Naive thymus-derived CD4-positive, alpha-beta T cell (primary cell): ENCODE data around the gene CRELD1. TPM values are rescaled to one million over a fixed set of nuclear protein-coding genes. Genes with fewer than 3 reads are reported as not detected.

ENCODE experiments used
- ATAC-seq: fragments of 150-1000 bp; cut with Tn5 transposase; 2 replicates; pipeline ENCODE4 v1.10.0; 2021; ENCODE audit warnings: mild to moderate bottlenecking, moderate library complexity
- CTCF ChIA-PET: fragments of 350-600 bp; sonication (Branson Sonifier 250); formaldehyde crosslinking; loops from one replicate; lab custom pipeline; 2021; ENCODE audit warnings: antibody characterized with exemption; lab: Charles Lee
- POLR2A ChIA-PET: fragments of 350-600 bp; sonication (Branson Sonifier 250); formaldehyde crosslinking; loops from one replicate; lab custom pipeline; 2021; ENCODE audit warnings: antibody characterized with exemption, inconsistent platforms; lab: Charles Lee
- DNase-seq, 9 donors: peaks; one replicate each; pipeline versions ENCODE4 v3.0.0 to v3.0.0-alpha.2; 2020 to 2022; ENCODE audit warnings: mixed read lengths in 1 of 9
- H3K27ac ChIP-seq: one replicate; pipeline ENCODE4 v1.7.0; 2013; ENCODE audit warnings: mild to moderate bottlenecking, low read depth, low read length, moderate library complexity
- H3K27me3 ChIP-seq, 2 donors: one replicate each; pipeline ENCODE4 v1.7.0; 2013; ENCODE audit warnings: low read length in 2 of 2, mild to moderate bottlenecking in 2 of 2, moderate library complexity in 2 of 2; ENCODE audit not compliant: control insufficient read depth in 2 of 2, insufficient read depth in 2 of 2
- H3K36me3 ChIP-seq, 3 experiments: 1 replicate in 2 of 3; 2 replicates in 1 of 3; pipeline ENCODE4 v1.7.0; 2013; ENCODE audit warnings: low read length in 3 of 3, mild to moderate bottlenecking in 3 of 3, moderate library complexity in 1 of 3; ENCODE audit not compliant: insufficient read depth in 3 of 3, control insufficient read depth in 2 of 3
- H3K4me1 ChIP-seq, 2 donors: one replicate each; pipeline ENCODE4 v1.7.0; 2013; ENCODE audit warnings: low read length in 2 of 2, mild to moderate bottlenecking in 2 of 2, moderate library complexity in 1 of 2; ENCODE audit not compliant: control insufficient read depth in 2 of 2, insufficient read depth in 2 of 2
- H3K4me3 ChIP-seq: 2 replicates; pipeline ENCODE4 v1.7.0; 2013; ENCODE audit warnings: mild to moderate bottlenecking, low read length
- H3K9me3 ChIP-seq, 3 experiments: 1 replicate in 2 of 3; 2 replicates in 1 of 3; pipeline ENCODE4 v1.7.0; 2013; ENCODE audit warnings: low read length in 3 of 3; ENCODE audit not compliant: control insufficient read depth in 2 of 3
- H3K27ac Mint-ChIP-seq, 9 donors: one replicate each; pipeline ENCODE4 v1.8.0; 2020 to 2022; ENCODE audit warnings: mixed read lengths in 9 of 9, mild to moderate bottlenecking in 8 of 9, moderate library complexity in 5 of 9, inconsistent platforms in 2 of 9
- H3K27me3 Mint-ChIP-seq, 5 donors: one replicate each; pipeline ENCODE4 v1.8.0; 2021 to 2022; ENCODE audit warnings: mixed read lengths in 5 of 5, mild to moderate bottlenecking in 1 of 5
- H3K36me3 Mint-ChIP-seq, 5 donors: one replicate each; pipeline ENCODE4 v1.8.0; 2020 to 2022; ENCODE audit warnings: mixed read lengths in 5 of 5, mild to moderate bottlenecking in 3 of 5, inconsistent platforms in 1 of 5
- H3K4me1 Mint-ChIP-seq, 7 donors: one replicate each; pipeline ENCODE4 v1.8.0; 2020 to 2022; ENCODE audit warnings: mixed read lengths in 7 of 7, mild to moderate bottlenecking in 3 of 7, inconsistent platforms in 1 of 7
- H3K4me3 Mint-ChIP-seq, 10 donors: one replicate each; pipeline ENCODE4 v1.8.0; 2020 to 2022; ENCODE audit warnings: mild to moderate bottlenecking in 10 of 10, mixed read lengths in 10 of 10, moderate library complexity in 6 of 10, inconsistent platforms in 2 of 10
- H3K9me3 Mint-ChIP-seq, 11 donors: one replicate each; pipeline ENCODE4 v1.8.0; 2020 to 2022; ENCODE audit warnings: mixed read lengths in 11 of 11, mild to moderate bottlenecking in 4 of 11, inconsistent platforms in 1 of 11, moderate library complexity in 1 of 11
- intact Hi-C, 2 donors: fragments of 100-400 bp; cut with micrococcal nuclease; formaldehyde crosslinking; loops; one replicate each; pipeline ENCODE4 v1.15.1; 2023
- polyA plus RNA-seq, 2 donors: library from polyadenylated mRNA; unstranded; fragments of 300-500 nt; fragmentation: Illumina TruSeq; gene quantifications; one replicate each; pipeline ENCODE4 v1.2.3, GENCODE V29; 2021
- total RNA-seq, 6 experiments: library from RNA in 5 of 6; stranded (reverse) in 5 of 6; gene quantifications; 1 replicate in 5 of 6; 2 replicates in 1 of 6; pipeline ENCODE4 v1.2.3 and lab custom pipeline; 2021 to 2026

Gene CRELD1
- total and polyA plus RNA-seq, 7 experiments from 2014 or later = 21.0 to 64.9 (median 30.1) TPM

DNA sequence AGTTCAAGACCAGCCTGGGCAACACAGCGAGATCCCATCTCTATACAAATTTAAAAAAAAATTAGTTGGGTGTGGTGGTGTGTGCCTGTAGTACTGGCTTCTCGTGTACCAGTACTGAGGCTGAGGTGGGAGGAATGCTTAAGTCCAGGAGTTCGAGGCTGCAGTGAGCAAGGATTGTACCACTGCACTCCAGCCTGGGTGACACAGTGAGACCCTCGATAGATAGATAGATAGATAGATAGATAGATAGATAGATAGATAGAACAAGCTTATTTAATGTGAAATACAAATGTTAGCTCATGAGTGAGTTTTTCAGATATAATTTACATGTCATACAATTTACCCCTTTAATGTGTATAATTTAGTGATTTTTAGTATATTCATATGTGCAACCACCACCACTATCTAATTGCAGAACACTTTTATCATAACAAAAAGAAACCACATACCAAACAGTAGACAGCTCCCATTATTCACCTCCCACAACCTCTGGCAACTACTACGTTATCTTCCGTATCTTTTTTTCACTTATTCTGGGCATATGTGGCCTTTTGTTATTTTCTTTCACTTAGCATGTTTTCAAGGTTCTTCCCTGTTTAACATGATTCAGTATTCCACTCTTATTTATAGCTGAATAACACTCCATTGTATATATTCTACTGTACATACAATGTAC, 31.7 kb downstream of the CRELD1 start:
- no peaks in the 10 kb centered on the region for H3K4me1 ChIP-seq
- H3K36me3 ChIP-seq = peaks cover 5 to 57% (median 13%) of the 10 kb centered on the region in 3 experiments
- no peak overlapping the region for H3K27ac ChIP-seq
- POLR2A ChIA-PET = interaction anchor here (0.8 kb wide), 1 partner anchor 79 kb away, joined by 4 read pairs; no protein-coding TSS in a partner anchor
- CTCF ChIA-PET = no interaction called here
- no peak overlapping the region for H3K27ac Mint-ChIP-seq
- no peak overlapping the region for H3K4me3 ChIP-seq
- H3K4me1 Mint-ChIP-seq = no peaks in the 10 kb centered on the region
- peaks cover 0 to 1% (median 0%) of the 10 kb centered on the region in 11 donors for H3K9me3 Mint-ChIP-seq
- H3K4me3 Mint-ChIP-seq = no peak overlapping the region
- intact Hi-C loops = no loop called here
- no peak for ATAC-seq
- H3K27me3 ChIP-seq = no peaks in the 10 kb centered on the region
- no peaks in the 10 kb centered on the region for H3K27me3 Mint-ChIP-seq
- peaks cover 0 to 51% (median 21%) of the 10 kb centered on the region in 5 donors for H3K36me3 Mint-ChIP-seq
- no peak for DNase-seq
- H3K9me3 ChIP-seq = no peaks in the 10 kb centered on the region

DNA sequence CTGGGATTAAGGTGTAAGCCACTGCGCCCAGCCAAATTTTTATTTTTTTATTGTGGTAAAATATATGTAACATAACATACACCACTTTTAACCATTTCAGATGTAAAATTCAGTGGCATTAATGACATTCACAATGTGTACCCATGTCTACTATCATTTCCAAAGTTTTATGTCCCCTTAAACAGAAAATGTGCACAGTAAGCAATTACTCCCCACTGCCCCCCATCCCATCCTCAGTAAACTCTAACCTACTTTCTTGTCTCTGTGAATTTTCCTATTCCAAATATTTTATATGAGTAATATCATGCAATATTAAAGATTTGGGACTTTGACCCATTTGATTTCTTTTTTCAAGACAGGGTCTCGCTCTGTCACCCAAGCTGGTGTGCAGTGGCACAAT, 33.2 kb downstream of the CRELD1 start:
- intact Hi-C loops = no loop called here
- H3K4me3 Mint-ChIP-seq = no peak overlapping the region

DNA sequence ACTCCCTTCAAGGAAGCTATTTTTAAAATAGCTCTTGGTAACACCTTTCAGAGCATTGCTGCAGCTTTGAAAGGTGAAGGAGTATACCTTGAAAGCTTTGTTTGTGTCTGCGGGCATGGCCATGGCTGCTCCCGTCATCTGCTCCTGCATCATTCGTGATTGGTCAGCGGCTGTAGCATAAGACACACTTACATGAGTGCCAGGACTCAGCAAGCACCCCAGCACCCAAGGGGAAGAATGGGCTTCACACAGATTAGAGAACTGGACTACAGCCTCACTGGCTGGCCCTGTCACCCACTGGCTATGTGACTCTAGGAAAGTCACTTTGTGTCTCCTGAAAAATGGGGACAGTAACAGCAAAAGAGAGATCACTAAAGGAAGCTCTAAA, 36.0 kb downstream of the CRELD1 start:
- H3K4me1 Mint-ChIP-seq = no peaks in the 10 kb centered on the region
- ChIA-PET POLR2A (no interaction called here), CTCF (interaction anchor here (0.8 kb wide), 1 partner anchor 22 kb away, joined by 3 read pairs; no protein-coding TSS in a partner anchor)
- H3K9me3 Mint-ChIP-seq = no peaks in the 10 kb centered on the region
- H3K27me3 ChIP-seq = no peaks in the 10 kb centered on the region
- DNase-seq (no peak), ATAC-seq (no peak)
- no peak overlapping the region for H3K4me3 ChIP-seq
- peaks cover 8 to 58% (median 25%) of the 10 kb centered on the region in 5 donors for H3K36me3 Mint-ChIP-seq
- intact Hi-C loops = no loop called here
- H3K4me3 Mint-ChIP-seq = no peak overlapping the region
- H3K4me1 ChIP-seq = no peaks in the 10 kb centered on the region
- H3K27ac ChIP-seq = no peak overlapping the region
- no peaks in the 10 kb centered on the region for H3K9me3 ChIP-seq
- H3K27ac Mint-ChIP-seq = peak overlapping the region in 1 of 9 donors; percentile 60
- H3K36me3 ChIP-seq = peaks cover 15 to 73% (median 19%) of the 10 kb centered on the region in 3 experiments
- H3K27me3 Mint-ChIP-seq = no peaks in the 10 kb centered on the region

More for the DNA sequence above, 33.2 kb downstream of the CRELD1 start:
- ATAC-seq (no peak), DNase-seq (no peak)
- Mint-ChIP-seq H3K9me3 (peaks cover 0 to 1% (median 0%) of the 10 kb centered on the region in 11 donors), H3K27ac (no peak overlapping the region), H3K4me1 (no peaks in the 10 kb centered on the region), H3K36me3 (peaks cover 3 to 63% (median 29%) of the 10 kb centered on the region in 5 donors), H3K27me3 (no peaks in the 10 kb centered on the region)
- Histone ChIP-seq H3K9me3 (no peaks in the 10 kb centered on the region), H3K36me3 (peaks cover 5 to 69% (median 19%) of the 10 kb centered on the region in 3 experiments), H3K4me1 (no peaks in the 10 kb centered on the region), H3K27me3 (no peaks in the 10 kb centered on the region), H3K4me3 (no peak overlapping the region), H3K27ac (no peak overlapping the region)
- POLR2A ChIA-PET = no interaction called here
- CTCF ChIA-PET = no interaction called here

DNA sequence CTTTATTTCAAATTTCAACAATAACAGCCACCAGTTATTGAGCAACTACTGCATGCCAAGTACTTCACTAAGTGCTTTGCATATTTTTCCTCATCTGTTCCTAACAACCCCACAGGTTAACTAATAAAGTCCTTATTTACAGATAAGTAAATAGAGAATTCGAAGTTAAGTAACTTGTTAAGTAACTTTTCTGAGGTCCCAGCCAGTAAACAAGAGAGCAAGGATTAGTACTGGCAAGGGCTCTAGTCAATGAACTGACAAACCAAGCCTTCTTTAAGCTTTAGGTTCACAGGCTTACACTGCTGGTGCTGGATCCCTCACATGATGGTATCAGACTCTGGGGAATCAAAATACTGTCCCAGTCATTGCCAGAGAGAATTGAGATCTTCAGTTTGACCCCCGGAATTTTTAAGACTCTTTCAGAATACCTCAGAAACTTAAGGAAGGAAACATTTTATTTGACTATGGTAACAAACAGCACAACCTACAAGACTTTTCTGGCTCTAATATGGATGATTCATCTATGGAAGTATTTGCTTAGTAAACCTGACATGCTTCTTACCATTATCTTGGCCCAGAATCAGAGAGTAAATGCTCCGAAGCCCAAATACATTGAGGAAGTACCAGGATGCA, 36.5 kb downstream of the CRELD1 start:
- POLR2A ChIA-PET = interaction anchor here (1.0 kb wide), 1 partner anchor 37 kb away, joined by 3 read pairs; the partner anchor contains the start of gene CRELD1

GRCh38 chr3:9976721-9977709, 43.4 kb downstream of the CRELD1 start:
- H3K27ac ChIP-seq = no peak overlapping the region
- peak overlapping the region in 2 of 9 donors; percentile 50 for H3K27ac Mint-ChIP-seq
- no peaks in the 10 kb centered on the region for H3K27me3 Mint-ChIP-seq
- no peaks in the 10 kb centered on the region for H3K4me1 ChIP-seq
- DNase-seq = no peak
- H3K4me3 Mint-ChIP-seq = no peak overlapping the region
- ATAC-seq = peak; percentile 90
- H3K36me3 Mint-ChIP-seq = peaks cover 13 to 34% (median 20%) of the 10 kb centered on the region in 5 donors
- no peaks in the 10 kb centered on the region for H3K9me3 Mint-ChIP-seq
- H3K4me3 ChIP-seq = no peak overlapping the region
- intact Hi-C loops = no loop called here
- CTCF ChIA-PET = no interaction called here
- H3K36me3 ChIP-seq = peaks cover 4 to 64% (median 10%) of the 10 kb centered on the region in 3 experiments
- no peaks in the 10 kb centered on the region for H3K27me3 ChIP-seq
- no peaks in the 10 kb centered on the region for H3K9me3 ChIP-seq
- POLR2A ChIA-PET = interaction anchor here (2.2 kb wide), 1 partner anchor 9 kb away, joined by 7 read pairs; the partner anchor contains the start of gene EMC3
- peaks cover 6 to 22% (median 7%) of the 10 kb centered on the region in 7 donors for H3K4me1 Mint-ChIP-seq

More for the DNA sequence above, 36.5 kb downstream of the CRELD1 start:
- H3K27me3 ChIP-seq = no peaks in the 10 kb centered on the region
- ATAC-seq (no peak), DNase-seq (no peak)
- H3K4me3 Mint-ChIP-seq = no peak overlapping the region
- H3K9me3 ChIP-seq = no peaks in the 10 kb centered on the region
- H3K27ac ChIP-seq = no peak overlapping the region
- no peaks in the 10 kb centered on the region for H3K9me3 Mint-ChIP-seq
- CTCF ChIA-PET = interaction anchor here (0.8 kb wide), 1 partner anchor 21 kb away, joined by 3 read pairs; no protein-coding TSS in a partner anchor
- H3K27me3 Mint-ChIP-seq = no peaks in the 10 kb centered on the region
- H3K27ac Mint-ChIP-seq = no peak overlapping the region
- intact Hi-C loops = no loop called here
- no peaks in the 10 kb centered on the region for H3K4me1 ChIP-seq
- peaks cover 15 to 75% (median 19%) of the 10 kb centered on the region in 3 experiments for H3K36me3 ChIP-seq
- H3K4me1 Mint-ChIP-seq = no peaks in the 10 kb centered on the region
- H3K4me3 ChIP-seq = no peak overlapping the region
- peaks cover 8 to 57% (median 25%) of the 10 kb centered on the region in 5 donors for H3K36me3 Mint-ChIP-seq

GRCh38 chr3:9978710-9979305, 45.2 kb downstream of the CRELD1 start:
- H3K27me3 Mint-ChIP-seq = no peaks in the 10 kb centered on the region
- Histone ChIP-seq H3K27ac (no peak overlapping the region), H3K27me3 (no peaks in the 10 kb centered on the region), H3K9me3 (no peaks in the 10 kb centered on the region), H3K4me3 (no peak overlapping the region), H3K4me1 (no peaks in the 10 kb centered on the region), H3K36me3 (peaks cover 4 to 48% (median 4%) of the 10 kb centered on the region in 3 experiments)
- ATAC-seq (no peak), DNase-seq (no peak)
- H3K4me3 Mint-ChIP-seq = no peak overlapping the region
- H3K9me3 Mint-ChIP-seq = no peaks in the 10 kb centered on the region
- peaks cover 11 to 28% (median 15%) of the 10 kb centered on the region in 5 donors for H3K36me3 Mint-ChIP-seq
- POLR2A ChIA-PET = interaction anchor here (0.6 kb wide), 2 partner anchors 14 to 68 kb away, joined by 3 to 4 read pairs; no protein-coding TSS in a partner anchor
- CTCF ChIA-PET = no interaction called here
- H3K4me1 Mint-ChIP-seq = peaks cover 6 to 28% (median 17%) of the 10 kb centered on the region in 7 donors
- H3K27ac Mint-ChIP-seq = peak overlapping the region in 1 of 9 donors; percentile 62
- intact Hi-C loops = no loop called here
